Measurements from ENCODE around the gene ZBTB16. TPM values are rescaled to one million over a fixed set of nuclear protein-coding genes. Genes with fewer than 3 reads are reported as not detected.

ZBTB16 gene
- polyA plus RNA-seq, 3 donors: 4.1 to 12.3 (median 8.3) TPM

DNA sequence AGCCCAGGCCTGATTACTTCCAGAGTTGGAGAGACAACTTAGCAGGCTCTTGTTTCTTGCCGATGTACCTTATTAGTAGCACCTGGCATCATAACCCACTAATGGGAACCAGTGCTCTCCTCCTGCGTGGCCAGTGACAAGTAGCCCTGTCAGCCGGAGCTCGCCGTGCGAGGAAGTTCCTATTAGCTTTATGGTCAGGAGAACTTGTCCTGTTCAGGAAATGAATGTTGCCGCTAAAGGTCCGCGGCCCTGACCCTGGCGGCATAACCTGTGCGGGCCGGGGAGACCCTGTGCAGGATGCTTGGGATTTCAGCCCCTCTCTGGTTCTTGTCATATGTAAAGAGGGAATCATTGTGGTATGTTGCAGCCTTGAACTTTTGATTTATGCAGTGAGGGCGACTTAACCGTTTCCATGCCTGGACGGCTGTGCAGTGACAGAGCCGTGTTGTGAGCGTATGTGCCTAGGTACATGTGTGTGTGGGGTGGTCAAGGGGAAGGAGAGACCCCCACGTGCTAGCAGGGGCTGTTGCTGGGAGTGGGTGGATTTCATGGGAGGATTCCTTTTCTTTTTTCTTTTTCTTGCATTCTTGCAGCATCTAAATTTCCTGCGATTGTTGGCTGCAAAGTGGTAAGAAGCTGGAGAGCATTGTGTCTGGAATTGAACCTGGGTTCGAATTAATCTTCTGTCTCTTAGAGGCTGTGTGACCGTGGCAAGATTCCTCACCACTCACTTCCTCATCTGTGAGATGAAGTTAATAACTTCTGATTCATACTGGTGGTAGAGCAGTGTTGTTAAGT lies 15.2 kb downstream of the ZBTB16 start:
- 24% methylated on average over 17 of the region's 21 CpGs for WGBS (ENCODE audit: insufficient coverage)
- Histone ChIP-seq H3K27me3 (ENCODE audit: control insufficient read depth in 2 of 2, insufficient read depth in 2 of 2, low read length in 2 of 2) (no peaks in the 10 kb centered on the region), H3K9ac (ENCODE audit: insufficient read depth, low read length, poor library complexity, severe bottlenecking) (no peak overlapping the region), H3K27ac (ENCODE audit: low read depth in 1 of 2, low read length in 2 of 2) (no peak overlapping the region), H2AFZ (ENCODE audit: insufficient read depth, low read depth, low read length, poor library complexity, severe bottlenecking) (no peak overlapping the region), H3K4me1 (ENCODE audit: control insufficient read depth in 1 of 2, insufficient read depth in 2 of 2, low read length in 2 of 2) (peaks cover 31 to 37% of the 10 kb centered on the region in 2 donors), H3K9me3 (replicated peaks in 1 of 2; ENCODE audit: control insufficient read depth in 1 of 2, insufficient read depth in 1 of 2, low read length in 2 of 2) (no peaks in the 10 kb centered on the region), H4K20me1 (ENCODE audit: insufficient read depth, low read length) (peaks cover 61% of the 10 kb centered on the region), H3K36me3 (replicated peaks in 1 of 2; ENCODE audit: control insufficient read depth in 1 of 2, insufficient read depth in 2 of 2, low read length in 2 of 2) (no peaks in the 10 kb centered on the region), H3K4me3 (replicated peaks in 1 of 3; ENCODE audit: low read depth in 2 of 3, low read length in 3 of 3) (peak overlapping the region in 1 of 3 experiments; percentile 62), H3K4me2 (replicated peaks; ENCODE audit: extremely low read depth, low read length, poor library complexity, severe bottlenecking) (peak overlapping the region; percentile 76), H3K79me2 (ENCODE audit: insufficient read depth, low read length) (peaks cover 4% of the 10 kb centered on the region)
- DNase-seq: peak; percentile 33 to 50 (median 47)
- Mint-ChIP-seq H3K27me3 (ENCODE audit: low read depth in 3 of 3) (peaks cover 13 to 23% (median 13%) of the 10 kb centered on the region in 3 donors), H3K4me1 (peaks cover 66% of the 10 kb centered on the region), H3K9me3 (peaks cover 0 to 2% (median 0%) of the 10 kb centered on the region in 7 donors), H3K4me3 (peak overlapping the region; percentile 65 to 92), H3K27ac (peak overlapping the region in 4 of 7 donors; percentile 15 to 61 (median 50)), H3K36me3 (peaks cover 5 to 10% of the 10 kb centered on the region in 2 donors)
- TF ChIP-seq CTCF (IDR thresholded peaks at IDR 0.05): no peak
- intact Hi-C loops (cut with micrococcal nuclease): loop anchor here (5.0 kb wide), 2 partner anchors 78 to 88 kb away; no protein-coding TSS in a partner anchor

- Mint-ChIP-seq H3K4me1 (peaks cover 71% of the 10 kb centered on the region), H3K4me3 (peak overlapping the region in 1 of 2 donors; percentile 92), H3K27me3 (ENCODE audit: low read depth in 3 of 3) (peaks cover 13 to 25% (median 15%) of the 10 kb centered on the region in 3 donors), H3K9me3 (peaks cover 0 to 2% (median 0%) of the 10 kb centered on the region in 7 donors), H3K27ac (peak overlapping the region in 1 of 7 donors; percentile 15), H3K36me3 (peaks cover 5 to 12% of the 10 kb centered on the region in 2 donors)
- intact Hi-C loops (cut with micrococcal nuclease): loop anchor here (5.0 kb wide), 2 partner anchors 77 to 87 kb away; no protein-coding TSS in a partner anchor
- H3K4me2 ChIP-seq (replicated peaks; ENCODE audit: extremely low read depth, low read length, poor library complexity, severe bottlenecking): no peak overlapping the region
- no peaks in the 10 kb centered on the region for H3K36me3 ChIP-seq (replicated peaks in 1 of 2; ENCODE audit: control insufficient read depth in 1 of 2, insufficient read depth in 2 of 2, low read length in 2 of 2)
- H2AFZ ChIP-seq (ENCODE audit: insufficient read depth, low read depth, low read length, poor library complexity, severe bottlenecking): no peak overlapping the region
- DNase-seq: no peak
- no peak overlapping the region for H3K4me3 ChIP-seq (replicated peaks in 1 of 3; ENCODE audit: low read depth in 2 of 3, low read length in 3 of 3)
- no peaks in the 10 kb centered on the region for H3K27me3 ChIP-seq (ENCODE audit: control insufficient read depth in 2 of 2, insufficient read depth in 2 of 2, low read length in 2 of 2)
- peaks cover 37 to 42% of the 10 kb centered on the region in 2 donors for H3K4me1 ChIP-seq (ENCODE audit: control insufficient read depth in 1 of 2, insufficient read depth in 2 of 2, low read length in 2 of 2)
- no peak for TF ChIP-seq CTCF (IDR thresholded peaks at IDR 0.05)
- no peaks in the 10 kb centered on the region for H3K9me3 ChIP-seq (replicated peaks in 1 of 2; ENCODE audit: control insufficient read depth in 1 of 2, insufficient read depth in 1 of 2, low read length in 2 of 2)
- H3K9ac ChIP-seq (ENCODE audit: insufficient read depth, low read length, poor library complexity, severe bottlenecking): no peak overlapping the region
- peaks cover 3% of the 10 kb centered on the region for H3K79me2 ChIP-seq (ENCODE audit: insufficient read depth, low read length)
- H3K27ac ChIP-seq (ENCODE audit: low read depth in 1 of 2, low read length in 2 of 2): no peak overlapping the region
- H4K20me1 ChIP-seq (ENCODE audit: insufficient read depth, low read length): peaks cover 60% of the 10 kb centered on the region
- WGBS (ENCODE audit: insufficient coverage): no CpG with 5 or more reads among the region's 6 CpGs
Measured at GRCh38 chr11:114075344-114075610, 15.8 kb downstream of the ZBTB16 start.
